SK-N-SH treated with all-trans-retinoic acid at 6 μM for 48 hours (cell line): ENCODE data around the gene SPON1.

Experiments
- BACH2 ChIP-seq: fragments of 250-450 bp; sonication (Bioruptor Pico); IDR thresholded peaks from 2 replicates; pipeline ENCODE4 v1.9.0; 2021; ENCODE audit warnings: mild to moderate bottlenecking, borderline replicate concordance
- OSR1 ChIP-seq: fragments of 250-450 bp; sonication (Bioruptor Pico); IDR thresholded peaks from 2 replicates; pipeline ENCODE4 v1.8.0; 2022; ENCODE audit warnings: moderate library complexity, mild to moderate bottlenecking, inconsistent platforms
- RARB ChIP-seq: fragments of 250-450 bp; sonication (Bioruptor Pico); IDR thresholded peaks from 2 replicates; pipeline ENCODE4 v1.8.0; 2021; ENCODE audit warnings: mild to moderate bottlenecking, moderate library complexity
- TOX ChIP-seq: fragments of 250-450 bp; sonication (Bioruptor Pico); IDR thresholded peaks from 2 replicates; pipeline ENCODE4 v1.8.0; 2021; ENCODE audit warnings: mild to moderate bottlenecking, moderate library complexity, borderline replicate concordance
- ZFP3 ChIP-seq: fragments of 250-450 bp; sonication (Bioruptor Pico); IDR thresholded peaks from 2 replicates; pipeline ENCODE4 v1.5.0; 2020; ENCODE audit warnings: mild to moderate bottlenecking, moderate library complexity
- ZFP30 ChIP-seq: fragments of 450-650 bp; formaldehyde crosslinking; IDR thresholded peaks from 2 replicates; pipeline ENCODE4 v1.5.0; 2022; ENCODE audit warnings: mild to moderate bottlenecking, moderate library complexity
- TF ChIP-seq, protein P1 (sequence below): fragments of 250-450 bp; sonication (Bioruptor Pico); IDR thresholded peaks from 2 replicates; pipeline ENCODE4 v1.5.1; 2020; ENCODE audit warnings: low read depth, mild to moderate bottlenecking, moderate library complexity
- TF ChIP-seq, protein P2 (sequence below): fragments of 250-450 bp; sonication (Bioruptor Pico); IDR thresholded peaks from 2 replicates; pipeline ENCODE4 v1.5.1; 2021; ENCODE audit warnings: mild to moderate bottlenecking, moderate library complexity

DNA sequence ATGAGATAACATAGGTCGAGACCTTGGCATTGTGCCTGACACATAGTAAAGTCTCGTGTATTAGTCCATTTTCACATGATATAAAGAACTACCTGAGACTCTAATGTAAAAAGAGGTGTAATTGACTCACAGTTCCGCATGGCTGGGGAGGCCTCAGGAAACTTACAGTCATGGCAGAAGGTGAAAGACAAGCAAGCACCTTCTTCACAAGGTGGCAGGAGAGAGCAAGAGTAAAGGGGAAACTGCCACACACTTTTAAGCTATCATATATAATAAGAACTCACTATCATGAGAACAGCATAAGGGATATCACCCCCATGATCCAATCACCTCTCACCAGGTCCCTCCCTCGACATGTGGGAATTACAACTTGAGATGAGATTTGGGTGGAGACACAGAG lies 165.2 kb downstream of the SPON1 start:
- TF ChIP-seq, protein P1, sequence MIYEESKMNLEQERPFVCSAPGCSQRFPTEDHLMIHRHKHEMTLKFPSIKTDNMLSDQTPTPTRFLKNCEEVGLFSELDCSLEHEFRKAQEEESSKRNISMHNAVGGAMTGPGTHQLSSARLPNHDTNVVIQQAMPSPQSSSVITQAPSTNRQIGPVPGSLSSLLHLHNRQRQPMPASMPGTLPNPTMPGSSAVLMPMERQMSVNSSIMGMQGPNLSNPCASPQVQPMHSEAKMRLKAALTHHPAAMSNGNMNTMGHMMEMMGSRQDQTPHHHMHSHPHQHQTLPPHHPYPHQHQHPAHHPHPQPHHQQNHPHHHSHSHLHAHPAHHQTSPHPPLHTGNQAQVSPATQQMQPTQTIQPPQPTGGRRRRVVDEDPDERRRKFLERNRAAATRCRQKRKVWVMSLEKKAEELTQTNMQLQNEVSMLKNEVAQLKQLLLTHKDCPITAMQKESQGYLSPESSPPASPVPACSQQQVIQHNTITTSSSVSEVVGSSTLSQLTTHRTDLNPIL, result no peak
- TF ChIP-seq ZFP3 (no peak), ZFP30 (CRISPR knock-in tag) (no peak), RARB (no peak), BACH2 (no peak), TOX (CRISPR knock-in tag) (no peak), OSR1 (CRISPR knock-in tag) (no peak)
- TF ChIP-seq, protein P2, sequence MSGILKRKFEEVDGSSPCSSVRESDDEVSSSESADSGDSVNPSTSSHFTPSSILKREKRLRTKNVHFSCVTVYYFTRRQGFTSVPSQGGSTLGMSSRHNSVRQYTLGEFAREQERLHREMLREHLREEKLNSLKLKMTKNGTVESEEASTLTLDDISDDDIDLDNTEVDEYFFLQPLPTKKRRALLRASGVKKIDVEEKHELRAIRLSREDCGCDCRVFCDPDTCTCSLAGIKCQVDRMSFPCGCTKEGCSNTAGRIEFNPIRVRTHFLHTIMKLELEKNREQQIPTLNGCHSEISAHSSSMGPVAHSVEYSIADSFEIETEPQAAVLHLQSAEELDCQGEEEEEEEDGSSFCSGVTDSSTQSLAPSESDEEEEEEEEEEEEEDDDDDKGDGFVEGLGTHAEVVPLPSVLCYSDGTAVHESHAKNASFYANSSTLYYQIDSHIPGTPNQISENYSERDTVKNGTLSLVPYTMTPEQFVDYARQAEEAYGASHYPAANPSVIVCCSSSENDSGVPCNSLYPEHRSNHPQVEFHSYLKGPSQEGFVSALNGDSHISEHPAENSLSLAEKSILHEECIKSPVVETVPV (CRISPR knock-in tag), result no peak
